UCSD-AML1 (cell line): ENCODE results near the gene PCDHGB3.
"Not testable (repeated sequence)": the region's sequence is repeated elsewhere in the genome, so short reads cannot be mapped to it uniquely, and the experiment has no call there.

Experiments used
- DNase-seq: peaks from one replicate; lab custom pipeline; 2025; ENCODE audit not compliant: unreplicated experiment; lab: John Stamatoyannopoulos, UW

The PCDHGB3 gene

DNA sequence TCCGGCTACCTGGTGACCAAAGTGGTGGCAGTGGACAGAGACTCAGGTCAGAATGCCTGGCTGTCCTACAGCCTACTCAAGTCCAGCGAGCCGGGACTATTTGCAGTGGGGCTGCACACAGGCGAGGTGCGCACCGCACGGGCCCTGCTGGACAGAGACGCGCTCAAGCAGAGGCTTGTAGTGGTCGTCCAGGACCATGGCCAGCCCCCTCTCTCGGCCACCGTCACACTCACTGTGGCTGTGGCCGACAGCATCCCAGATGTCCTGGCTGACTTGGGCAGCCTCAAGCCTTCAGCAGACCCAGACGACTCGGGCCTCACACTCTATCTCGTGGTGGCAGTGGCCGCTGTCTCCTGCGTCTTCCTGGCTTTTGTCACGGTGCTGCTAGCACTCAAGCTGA lies 13.1 kb upstream of the PCDHGB3 start:
- DNase-seq, result no peak

GRCh38 chr5:141359790-141360426 lies 10.1 kb upstream of the PCDHGB3 start, which contains the start of gene PCDHGB2:
Gene PCDHGB2 (plus strand): TSS chr5:141359994. CDS start chr5:141360136, 142 bp downstream.
- peak; percentile 40 for DNase-seq

- no peak for DNase-seq
Measured at GRCh38 chr5:141360685-141361084, 9.4 kb upstream of the PCDHGB3 start.

GRCh38 chr5:141362719-141363118 lies 7.3 kb upstream of the PCDHGB3 start:
- no peak for DNase-seq

- no peak for DNase-seq
Measured at GRCh38 chr5:141363952-141364660, 5.9 kb upstream of the PCDHGB3 start, which contains the start of gene PCDHGA5. Gene PCDHGA5 (plus strand): TSS chr5:141364162. CDS start chr5:141364331, 169 bp downstream.

GRCh38 chr5:141366016-141366896 lies 3.8 kb upstream of the PCDHGB3 start:
- no peak for DNase-seq

- DNase-seq, result no peak
Measured at GRCh38 chr5:141371572-141372475, 1.8 kb downstream of the PCDHGB3 start.

DNA sequence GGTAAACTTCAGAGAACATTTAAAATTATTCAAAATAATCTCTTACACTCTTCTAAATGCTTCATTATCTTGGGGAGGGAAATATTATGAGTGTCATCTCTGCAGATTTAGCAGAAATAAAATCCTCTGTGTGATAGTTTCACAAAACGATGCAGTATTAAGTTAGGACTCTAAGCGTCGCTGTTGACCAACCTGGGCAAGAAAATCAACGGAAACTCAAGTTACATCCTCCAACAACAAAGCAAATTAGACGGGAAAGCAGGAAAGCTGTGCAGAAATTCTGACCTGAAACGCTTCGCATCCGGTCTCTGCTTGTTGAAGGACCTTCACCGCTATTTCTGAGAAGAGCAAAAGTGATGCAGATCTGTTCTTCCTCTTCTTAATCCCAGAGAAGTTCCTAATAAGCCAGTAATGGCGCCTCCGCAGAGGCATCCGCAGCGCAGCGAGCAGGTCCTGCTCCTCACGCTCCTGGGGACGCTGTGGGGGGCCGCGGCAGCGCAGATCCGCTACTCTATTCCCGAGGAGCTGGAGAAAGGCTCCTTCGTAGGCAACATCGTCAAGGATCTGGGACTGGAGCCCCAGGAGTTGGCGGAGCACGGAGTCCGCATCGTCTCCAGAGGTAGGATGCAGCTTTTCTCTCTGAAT lies 3.8 kb downstream of the PCDHGB3 start, which contains the start of gene PCDHGA6:
TSS of gene PCDHGA6 (plus strand) at position 219 of the 645 bp plus-strand sequence. CDS start at position 412, 193 bp downstream.
- no peak for DNase-seq

DNA sequence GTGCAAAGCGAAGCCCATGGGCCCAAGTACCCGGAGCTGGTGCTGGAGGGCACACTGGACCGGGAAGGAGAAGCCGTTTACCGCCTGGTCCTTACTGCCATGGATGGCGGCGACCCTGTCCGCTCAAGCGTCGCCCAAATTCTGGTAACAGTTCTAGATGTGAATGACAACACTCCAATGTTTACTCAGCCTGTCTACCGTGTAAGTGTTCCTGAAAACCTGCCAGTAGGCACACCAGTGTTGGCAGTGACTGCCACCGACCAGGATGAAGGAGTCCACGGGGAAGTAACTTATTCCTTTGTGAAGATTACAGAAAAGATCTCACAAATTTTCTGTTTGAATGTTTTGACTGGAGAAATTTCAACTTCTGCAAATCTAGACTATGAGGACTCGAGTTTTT lies 4.6 kb downstream of the PCDHGB3 start:
- DNase-seq, result no peak

GRCh38 chr5:141375444-141376155 lies 5.6 kb downstream of the PCDHGB3 start:
- not testable (repeated sequence) for DNase-seq

- DNase-seq, result no peak
Measured at GRCh38 chr5:141382469-141383294, 12.6 kb downstream of the PCDHGB3 start, which contains the start of gene PCDHGA7. Gene PCDHGA7 (plus strand): TSS chr5:141382742. CDS start chr5:141382900, 158 bp downstream.

GRCh38 chr5:141383345-141383744 lies 13.3 kb downstream of the PCDHGB3 start:
- no peak for DNase-seq

DNA sequence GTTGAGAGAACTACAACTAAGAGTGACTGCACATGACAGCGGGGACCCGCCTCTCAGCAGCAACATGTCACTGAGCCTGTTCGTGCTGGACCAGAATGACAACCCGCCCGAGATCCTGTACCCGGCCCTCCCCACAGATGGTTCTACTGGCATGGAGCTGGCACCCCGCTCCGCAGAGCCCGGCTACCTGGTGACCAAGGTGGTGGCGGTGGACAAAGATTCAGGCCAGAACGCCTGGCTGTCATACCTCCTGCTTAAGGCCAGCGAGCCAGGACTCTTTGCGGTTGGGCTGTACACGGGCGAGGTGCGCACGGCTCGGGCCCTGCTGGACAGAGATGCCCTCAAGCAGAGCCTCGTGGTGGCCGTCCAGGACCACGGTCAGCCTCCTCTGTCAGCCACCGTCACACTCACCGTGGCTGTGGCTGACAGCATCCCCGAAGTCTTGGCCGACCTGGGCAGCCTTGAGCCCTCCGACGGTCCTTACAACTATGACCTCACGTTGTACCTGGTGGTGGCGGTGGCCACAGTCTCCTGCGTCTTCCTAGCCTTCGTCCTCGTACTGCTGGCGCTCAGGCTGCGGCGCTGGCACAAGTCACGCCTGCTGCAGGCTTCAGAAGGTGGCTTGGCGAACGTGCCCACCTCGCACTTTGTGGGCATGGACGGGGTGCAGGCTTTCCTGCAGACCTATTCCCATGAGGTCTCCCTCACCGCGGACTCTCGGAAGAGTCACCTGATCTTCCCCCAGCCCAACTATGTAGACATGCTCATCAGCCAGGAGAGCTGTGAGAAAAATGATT lies 14.6 kb downstream of the PCDHGB3 start:
- DNase-seq, result no peak

- DNase-seq, result peak; percentile 50
Measured at GRCh38 chr5:141387557-141388311, 17.7 kb downstream of the PCDHGB3 start, which contains the start of gene PCDHGB4. Gene PCDHGB4 (plus strand): TSS chr5:141387698. CDS start chr5:141387885, 187 bp downstream.

DNA sequence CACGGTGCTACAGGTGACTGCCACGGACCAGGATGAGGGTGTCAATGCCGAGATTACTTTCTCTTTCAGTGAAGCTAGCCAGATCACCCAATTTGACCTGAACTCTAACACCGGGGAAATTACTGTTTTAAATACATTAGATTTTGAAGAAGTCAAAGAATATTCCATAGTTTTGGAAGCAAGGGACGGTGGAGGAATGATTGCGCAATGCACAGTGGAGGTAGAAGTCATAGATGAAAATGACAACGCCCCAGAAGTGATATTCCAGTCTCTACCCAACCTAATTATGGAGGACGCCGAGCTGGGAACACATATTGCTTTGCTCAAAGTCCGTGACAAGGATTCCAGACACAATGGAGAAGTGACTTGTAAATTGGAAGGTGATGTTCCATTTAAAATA lies 18.6 kb downstream of the PCDHGB3 start:
- no peak for DNase-seq
